Measurements from ENCODE around the gene PTP4A2.

- TF ChIP-seq CTCF (IDR thresholded peaks at IDR 0.05): no peak
- no peak for TF ChIP-seq POLR2A (IDR thresholded peaks at IDR 0.05)
Measured at GRCh38 chr1:31877544-31877943, 60.6 kb downstream of the PTP4A2 start.
